Uterus (tissue), 2 donors: ENCODE measurements around the gene CERS6.

Experiments
- POLR2A ChIP-seq, 2 donors: fragments of 450-650 bp; IDR thresholded peaks; one replicate each; pipeline ENCODE4 v1.6.1; 2016; ENCODE audit warnings: antibody characterized with exemption in 2 of 2, mild to moderate bottlenecking in 1 of 2, moderate library complexity in 1 of 2
- TF ChIP-seq, protein P1 (sequence below), 4 experiments: fragments of 200-600 bp in 2 of 4; fragments of 450-650 bp in 2 of 4; sonication (generic) in 2 of 4; IDR thresholded peaks; one replicate each; pipeline ENCODE4 v1.5.1; 2016 to 2019; ENCODE audit warnings: antibody characterized with exemption in 4 of 4, mild to moderate bottlenecking in 2 of 4, moderate library complexity in 1 of 4

DNA sequence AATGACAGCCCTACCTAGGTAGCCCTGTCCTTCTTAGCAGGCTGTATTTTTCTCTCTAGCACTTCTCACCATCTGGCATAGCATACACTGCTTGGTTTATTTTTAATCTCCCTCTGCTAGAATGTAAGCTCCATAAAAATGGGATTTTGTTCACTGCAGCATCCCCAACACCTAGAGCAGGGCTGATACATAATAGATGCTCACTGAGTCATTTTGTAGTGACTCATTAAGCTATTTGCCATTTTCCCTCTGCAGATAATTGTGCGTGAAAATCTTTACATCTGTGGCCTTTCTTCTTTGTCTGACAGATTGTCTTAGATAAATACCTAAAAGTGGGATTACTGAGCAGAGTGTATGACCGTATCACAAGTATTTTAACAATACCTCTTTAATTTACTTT lies 82.5 kb downstream of the CERS6 start:
- TF ChIP-seq, protein P1, sequence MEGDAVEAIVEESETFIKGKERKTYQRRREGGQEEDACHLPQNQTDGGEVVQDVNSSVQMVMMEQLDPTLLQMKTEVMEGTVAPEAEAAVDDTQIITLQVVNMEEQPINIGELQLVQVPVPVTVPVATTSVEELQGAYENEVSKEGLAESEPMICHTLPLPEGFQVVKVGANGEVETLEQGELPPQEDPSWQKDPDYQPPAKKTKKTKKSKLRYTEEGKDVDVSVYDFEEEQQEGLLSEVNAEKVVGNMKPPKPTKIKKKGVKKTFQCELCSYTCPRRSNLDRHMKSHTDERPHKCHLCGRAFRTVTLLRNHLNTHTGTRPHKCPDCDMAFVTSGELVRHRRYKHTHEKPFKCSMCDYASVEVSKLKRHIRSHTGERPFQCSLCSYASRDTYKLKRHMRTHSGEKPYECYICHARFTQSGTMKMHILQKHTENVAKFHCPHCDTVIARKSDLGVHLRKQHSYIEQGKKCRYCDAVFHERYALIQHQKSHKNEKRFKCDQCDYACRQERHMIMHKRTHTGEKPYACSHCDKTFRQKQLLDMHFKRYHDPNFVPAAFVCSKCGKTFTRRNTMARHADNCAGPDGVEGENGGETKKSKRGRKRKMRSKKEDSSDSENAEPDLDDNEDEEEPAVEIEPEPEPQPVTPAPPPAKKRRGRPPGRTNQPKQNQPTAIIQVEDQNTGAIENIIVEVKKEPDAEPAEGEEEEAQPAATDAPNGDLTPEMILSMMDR (IDR thresholded peaks at IDR 0.05), result no peak
- no peak for TF ChIP-seq POLR2A (IDR thresholded peaks at IDR 0.05)
